Mesenteric fat pad (tissue), 1 donor: Measurements from ENCODE around the gene C12orf43. TPM values are rescaled to one million over a fixed set of nuclear protein-coding genes. Genes with fewer than 3 reads are reported as not detected.

Experiments used
- DNase-seq: peaks from one replicate; pipeline ENCODE4 v3.0.0-alpha.2; 2020; ENCODE audit warnings: low spot score
- total RNA-seq: library from RNA; stranded (reverse); fragmentation: NEBNext Ultra II Directional; extraction: Animal tissue kit (Norgen Biotek cat#: 25700); gene quantifications from one replicate; pipeline ENCODE4 v1.2.1, GENCODE V29; 2021
- donor health status: DM: yes; HTN: yes; CAD: no.

Gene C12orf43
- total RNA-seq, 1 donor from 2014 or later: 20.5 TPM

DNA sequence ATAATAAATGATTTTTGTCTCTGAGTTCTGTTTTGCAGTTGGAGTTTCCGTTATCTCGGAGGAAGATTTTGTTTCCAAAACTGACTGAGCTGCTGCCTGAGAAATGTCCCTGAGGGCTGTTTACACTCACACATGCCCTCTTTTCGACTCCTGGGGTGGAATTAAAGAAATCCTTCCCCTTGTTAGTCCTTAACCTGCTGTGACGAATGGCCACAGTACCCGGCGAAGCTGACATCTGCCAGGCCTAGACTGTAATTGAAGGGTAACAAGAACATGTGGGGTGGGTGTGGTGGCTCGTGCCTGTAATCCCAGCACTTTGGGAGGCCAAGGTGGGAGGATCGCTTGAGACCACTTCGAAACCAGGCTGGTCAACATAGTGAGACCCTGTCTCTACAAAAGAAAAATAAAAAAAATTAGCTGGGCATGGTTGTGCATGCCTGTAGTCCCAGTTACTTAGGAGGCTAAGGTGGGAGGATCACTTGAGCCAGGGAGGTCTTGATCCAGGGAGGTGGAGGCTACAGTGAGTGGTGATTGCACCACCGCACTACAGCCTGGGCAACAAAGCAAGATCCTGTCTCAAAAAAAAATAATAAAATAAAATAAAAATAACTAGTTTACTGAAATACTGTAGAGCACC is 14.4 kb upstream of the C12orf43 start:
- no peak for DNase-seq

- no peak for DNase-seq
Observed at GRCh38 chr12:121026274-121027045, 10.2 kb upstream of the C12orf43 start.

GRCh38 chr12:121025442-121026226 is 9.3 kb upstream of the C12orf43 start:
- DNase-seq: no peak

DNA sequence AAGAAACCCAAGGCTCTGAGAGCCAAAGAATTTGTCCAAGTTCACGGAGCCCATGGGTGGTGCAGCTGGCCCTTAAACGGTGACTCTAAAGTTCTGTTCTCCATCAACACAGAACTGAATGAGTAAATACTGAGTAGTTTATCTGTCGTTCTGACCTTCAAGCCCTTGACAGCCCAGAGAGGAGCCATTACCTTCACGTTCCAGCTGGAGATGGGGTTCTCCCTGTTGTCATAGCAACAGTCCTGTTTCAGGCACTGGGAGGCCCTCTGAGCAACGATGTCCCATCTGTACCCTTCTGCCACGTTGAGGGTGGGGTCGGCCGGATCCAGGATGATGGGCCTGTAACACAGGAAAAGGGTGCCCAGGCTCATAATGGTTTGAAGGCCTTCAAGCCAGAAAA is 7.5 kb upstream of the C12orf43 start:
- DNase-seq: no peak

DNA sequence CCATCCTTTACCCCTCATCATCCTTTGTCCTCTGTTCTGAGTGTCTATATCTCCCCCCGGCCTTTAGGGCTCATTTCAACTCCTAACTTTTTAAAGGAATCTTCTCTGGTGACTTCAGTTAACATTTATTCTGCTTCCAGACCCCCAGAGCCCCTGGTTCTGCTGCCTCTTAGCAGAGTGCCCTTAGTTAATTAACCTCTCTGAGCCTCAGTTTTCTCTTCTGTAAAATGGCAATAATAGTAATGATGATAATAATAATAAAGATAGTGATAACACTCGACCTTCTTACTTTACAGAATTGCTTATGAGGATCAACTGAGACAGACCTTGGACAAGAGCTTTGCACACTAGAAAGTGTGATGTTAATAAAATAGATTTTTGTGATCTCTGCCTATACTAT is 6.4 kb upstream of the C12orf43 start:
- no peak for DNase-seq

GRCh38 chr12:121021754-121022153 is 5.5 kb upstream of the C12orf43 start:
- DNase-seq: no peak

- DNase-seq: no peak
Observed at GRCh38 chr12:121018860-121019617, 2.8 kb upstream of the C12orf43 start.

DNA sequence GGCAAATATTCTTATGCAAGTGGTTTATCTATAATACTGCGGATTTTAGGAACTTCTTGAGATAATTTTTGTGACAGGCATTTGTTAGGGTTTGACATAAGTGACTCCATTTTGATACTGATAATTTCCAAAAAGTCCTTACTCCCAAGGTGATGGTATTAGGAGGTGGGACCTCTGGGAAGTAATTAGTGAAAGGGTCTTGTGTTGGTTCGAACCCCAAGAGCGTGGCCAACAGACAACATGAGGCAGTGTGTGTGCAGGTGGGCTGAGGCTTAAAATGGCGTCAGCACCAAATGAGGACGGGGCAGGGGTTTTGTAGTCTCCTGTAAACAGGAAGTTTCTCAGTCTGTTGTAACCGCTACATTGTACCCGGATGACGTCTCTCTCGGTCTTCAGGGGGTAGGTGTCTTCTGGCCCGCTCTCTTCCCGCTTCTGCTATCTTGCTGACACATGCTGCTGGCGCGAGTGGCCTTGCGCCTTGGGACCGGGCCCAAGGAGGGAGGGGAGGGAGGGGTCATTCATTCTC is 1.7 kb upstream of the C12orf43 start:
- no peak for DNase-seq

DNA sequence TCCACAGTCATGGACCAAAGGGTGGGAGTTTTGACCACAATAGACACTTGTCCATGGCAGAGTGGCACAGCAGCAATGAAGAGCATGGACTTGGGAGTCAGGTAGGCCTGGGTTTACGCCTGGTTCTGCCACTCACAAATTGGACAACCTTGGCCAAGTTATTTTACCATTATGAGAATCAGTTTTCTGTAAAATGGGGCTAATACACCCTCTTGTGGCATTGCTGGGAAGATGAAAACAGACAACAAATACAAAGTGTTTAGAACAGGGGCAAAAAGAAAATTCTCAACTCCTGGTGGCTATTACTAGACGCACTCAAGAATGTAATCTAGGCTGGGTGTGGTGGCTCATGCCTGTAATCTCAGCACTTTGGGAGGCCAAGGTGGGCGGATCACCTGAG is 2.6 kb downstream of the C12orf43 start:
- DNase-seq: no peak

DNA sequence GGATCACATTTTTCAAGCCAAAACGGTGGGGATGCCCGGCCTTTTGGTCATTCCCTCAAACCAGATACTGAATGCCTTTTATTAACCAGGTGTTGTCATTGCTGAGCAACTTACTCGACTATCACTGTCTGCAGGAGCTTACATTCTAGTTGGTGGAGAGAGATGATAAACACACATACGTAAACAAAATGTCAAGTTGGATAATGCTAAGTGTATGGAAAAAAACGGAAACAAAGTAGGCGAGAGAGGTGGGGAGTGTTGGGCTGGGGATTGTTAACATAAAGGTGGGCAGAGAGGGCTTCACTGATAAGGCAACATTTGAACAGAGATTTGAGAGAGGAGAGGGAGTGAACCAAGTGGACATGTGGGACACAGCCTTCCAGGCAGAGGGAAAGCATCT is 4.5 kb downstream of the C12orf43 start:
- no peak for DNase-seq

GRCh38 chr12:121010860-121011259 is 5.4 kb downstream of the C12orf43 start:
- DNase-seq: no peak

- no peak for DNase-seq
Observed at GRCh38 chr12:121009741-121010140, 6.5 kb downstream of the C12orf43 start.

- no peak for DNase-seq
Observed at GRCh38 chr12:121008347-121009098, 7.8 kb downstream of the C12orf43 start.

- no peak for DNase-seq
Observed at GRCh38 chr12:121005346-121005815, 10.9 kb downstream of the C12orf43 start.

GRCh38 chr12:121004253-121004815 is 12.0 kb downstream of the C12orf43 start:
- no peak for DNase-seq

GRCh38 chr12:121003650-121004049 is 12.6 kb downstream of the C12orf43 start:
- DNase-seq: no peak

DNA sequence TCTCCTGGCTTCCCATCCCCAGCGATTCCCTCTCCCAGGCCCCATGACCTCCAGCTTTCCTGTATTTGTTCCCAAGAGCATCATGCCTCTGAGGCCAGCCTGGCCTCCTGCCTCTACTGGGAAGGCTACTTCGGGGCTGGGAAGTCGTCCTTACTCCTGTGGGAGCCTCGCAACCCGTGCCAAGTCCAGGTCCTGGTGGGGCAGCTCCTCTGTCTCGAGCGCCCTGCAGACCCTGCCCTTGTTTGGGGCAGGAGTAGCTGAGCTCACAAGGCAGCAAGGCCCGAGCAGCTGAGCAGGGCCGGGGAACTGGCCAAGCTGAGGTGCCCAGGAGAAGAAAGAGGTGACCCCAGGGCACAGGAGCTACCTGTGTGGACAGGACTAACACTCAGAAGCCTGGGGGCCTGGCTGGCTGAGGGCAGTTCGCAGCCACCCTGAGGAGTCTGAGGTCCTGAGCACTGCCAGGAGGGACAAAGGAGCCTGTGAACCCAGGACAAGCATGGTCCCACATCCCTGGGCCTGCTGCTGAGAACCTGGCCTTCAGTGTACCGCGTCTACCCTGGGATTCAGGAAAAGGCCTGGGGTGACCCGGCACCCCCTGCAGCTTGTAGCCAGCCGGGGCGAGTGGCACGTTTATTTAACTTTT is 14.3 kb downstream of the C12orf43 start:
- DNase-seq: no peak

GRCh38 chr12:121001060-121001459 is 15.2 kb downstream of the C12orf43 start:
- no peak for DNase-seq

DNA sequence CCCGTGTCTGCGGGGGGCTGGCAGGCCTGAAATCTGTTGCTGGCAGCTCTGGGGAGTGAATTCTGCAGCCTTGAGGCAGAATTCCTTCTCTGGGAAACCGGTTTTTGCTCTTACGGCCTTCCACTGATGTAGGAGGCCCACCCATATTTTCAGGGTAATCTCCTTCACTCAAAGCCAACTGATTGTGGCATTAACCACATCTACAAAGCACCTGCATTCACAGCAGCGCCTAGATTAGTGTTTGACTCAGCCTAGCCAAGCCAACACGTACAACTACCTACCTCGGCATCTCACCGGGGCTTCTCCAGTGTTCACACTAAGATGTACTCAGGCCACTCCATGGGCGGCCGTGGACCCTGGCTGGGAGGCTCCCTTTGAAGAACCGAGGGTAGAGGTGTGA is 15.8 kb downstream of the C12orf43 start:
- no peak for DNase-seq
